GM21423 (cell line): ENCODE measurements around the gene NOXA1.

ENCODE experiments used
- ATAC-seq: cut with Tn5 transposase; IDR thresholded peaks from one replicate; pipeline ENCODE4 v1.9.1; 2021; ENCODE audit warnings: mild to moderate bottlenecking, moderate library complexity; ENCODE audit not compliant: unreplicated experiment

The NOXA1 gene

DNA sequence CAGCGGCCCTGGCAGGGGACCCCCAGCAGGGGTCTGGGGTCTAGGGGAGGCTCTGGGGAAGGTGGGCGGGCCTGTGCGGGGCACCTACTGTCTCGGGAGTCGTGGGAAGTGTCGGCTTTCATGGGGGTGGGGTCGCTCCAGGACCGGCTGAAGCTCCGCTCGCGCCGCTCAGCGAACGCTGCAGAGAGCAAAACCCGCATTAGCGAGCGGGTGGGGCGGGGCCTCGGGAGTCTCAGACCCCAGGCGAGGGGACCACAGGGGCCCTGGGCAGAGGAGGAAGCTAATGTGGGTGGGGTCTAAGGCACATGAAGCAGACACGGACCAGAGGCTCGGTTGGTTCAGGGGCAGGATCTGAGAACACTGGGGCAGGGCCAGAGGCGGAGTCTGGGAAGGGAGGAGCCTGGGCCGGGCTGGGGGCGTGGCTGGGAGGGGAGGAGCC lies 30.5 kb downstream of the NOXA1 start:
- peak; percentile 51 for ATAC-seq

DNA sequence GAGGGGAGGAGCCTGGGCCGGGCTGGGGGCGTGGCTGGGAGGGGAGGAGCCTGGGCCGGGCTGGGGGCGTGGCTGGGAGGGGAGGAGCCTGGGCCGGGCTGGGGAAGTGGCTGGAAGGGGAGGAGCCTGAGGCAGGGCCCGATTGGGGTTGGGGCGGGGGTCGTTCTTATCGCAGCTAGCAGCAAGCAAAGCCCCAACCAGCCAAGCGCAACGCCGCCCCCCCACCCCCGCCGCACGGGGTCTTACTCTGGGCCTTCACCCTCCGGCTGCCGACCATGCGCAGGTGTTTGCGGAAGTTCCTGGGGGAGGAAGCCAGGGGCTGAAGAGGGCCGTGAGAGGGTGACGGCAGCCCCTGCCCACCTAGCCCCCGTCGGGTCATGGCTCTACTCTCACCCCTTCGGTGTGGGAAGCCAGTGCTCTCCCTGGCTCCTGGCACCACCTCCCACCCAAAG lies 31.0 kb downstream of the NOXA1 start:
- ATAC-seq: peak; percentile 33

DNA sequence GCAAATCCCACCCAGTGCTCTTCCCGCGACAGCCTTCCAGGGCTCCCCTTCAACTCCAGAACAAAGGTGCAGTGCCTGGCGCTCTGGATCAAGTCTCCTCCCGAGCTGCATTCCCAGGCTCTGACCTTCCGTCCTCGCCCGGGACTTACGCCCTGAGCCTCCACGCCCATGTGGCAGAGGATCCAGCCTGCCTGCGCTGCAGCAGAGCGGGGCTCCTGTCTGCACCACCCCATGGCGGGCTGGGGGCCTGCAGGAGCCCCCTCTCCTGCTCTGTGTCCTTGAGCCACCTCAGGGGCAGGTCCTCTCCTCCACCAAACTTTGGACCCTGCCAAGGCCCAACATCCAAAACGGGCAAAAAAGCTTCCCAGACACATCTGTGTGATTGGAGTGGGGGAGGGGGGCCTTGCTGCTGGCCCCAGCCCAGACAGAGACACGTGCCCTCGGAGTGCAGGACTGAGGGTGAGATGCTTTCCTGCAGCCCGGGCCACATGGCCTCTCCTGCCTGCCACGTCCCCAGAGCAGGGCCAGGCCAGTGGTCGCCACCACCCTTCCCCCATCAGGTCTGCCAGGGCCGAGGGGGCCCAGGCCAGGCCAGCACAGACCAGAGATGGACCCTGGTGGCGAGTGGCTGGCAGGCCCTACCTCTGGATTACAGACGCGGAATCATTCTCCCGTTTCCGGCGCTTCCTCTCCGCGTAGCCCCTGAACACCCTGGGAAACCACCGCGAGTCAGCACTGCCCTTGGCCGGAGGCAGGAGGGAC lies 31.6 kb downstream of the NOXA1 start:
- no peak for ATAC-seq

DNA sequence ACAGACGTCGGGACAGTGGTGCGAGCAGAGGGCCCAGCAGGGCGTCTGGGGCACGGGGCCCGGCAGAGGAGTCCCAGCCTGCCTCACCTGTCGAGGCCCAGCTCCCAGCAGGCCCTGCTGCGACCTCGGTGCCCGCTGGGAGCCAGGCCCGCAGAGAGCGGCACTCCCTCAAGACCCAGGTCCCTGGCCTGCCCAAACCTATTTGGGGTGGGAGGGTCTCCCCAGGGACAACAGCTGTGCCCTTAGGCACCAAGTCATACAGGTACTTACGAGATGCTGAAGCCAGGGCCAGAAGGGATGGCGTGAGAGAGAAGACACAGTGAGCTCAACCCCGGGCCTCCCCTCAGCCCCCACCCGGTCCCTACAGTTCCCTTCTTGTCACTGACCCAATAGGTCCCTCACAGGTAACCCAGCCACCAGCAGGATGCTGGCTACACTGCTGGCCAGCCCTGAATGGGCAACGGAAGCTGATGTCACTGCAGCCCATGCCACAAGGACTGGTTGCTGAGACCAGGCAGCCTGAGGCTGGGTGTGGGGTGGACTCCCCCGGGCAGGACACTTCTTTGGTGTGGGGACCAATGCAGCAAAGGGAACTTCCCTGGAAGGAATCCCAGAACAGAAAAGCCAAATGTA lies 32.3 kb downstream of the NOXA1 start:
- no peak for ATAC-seq

DNA sequence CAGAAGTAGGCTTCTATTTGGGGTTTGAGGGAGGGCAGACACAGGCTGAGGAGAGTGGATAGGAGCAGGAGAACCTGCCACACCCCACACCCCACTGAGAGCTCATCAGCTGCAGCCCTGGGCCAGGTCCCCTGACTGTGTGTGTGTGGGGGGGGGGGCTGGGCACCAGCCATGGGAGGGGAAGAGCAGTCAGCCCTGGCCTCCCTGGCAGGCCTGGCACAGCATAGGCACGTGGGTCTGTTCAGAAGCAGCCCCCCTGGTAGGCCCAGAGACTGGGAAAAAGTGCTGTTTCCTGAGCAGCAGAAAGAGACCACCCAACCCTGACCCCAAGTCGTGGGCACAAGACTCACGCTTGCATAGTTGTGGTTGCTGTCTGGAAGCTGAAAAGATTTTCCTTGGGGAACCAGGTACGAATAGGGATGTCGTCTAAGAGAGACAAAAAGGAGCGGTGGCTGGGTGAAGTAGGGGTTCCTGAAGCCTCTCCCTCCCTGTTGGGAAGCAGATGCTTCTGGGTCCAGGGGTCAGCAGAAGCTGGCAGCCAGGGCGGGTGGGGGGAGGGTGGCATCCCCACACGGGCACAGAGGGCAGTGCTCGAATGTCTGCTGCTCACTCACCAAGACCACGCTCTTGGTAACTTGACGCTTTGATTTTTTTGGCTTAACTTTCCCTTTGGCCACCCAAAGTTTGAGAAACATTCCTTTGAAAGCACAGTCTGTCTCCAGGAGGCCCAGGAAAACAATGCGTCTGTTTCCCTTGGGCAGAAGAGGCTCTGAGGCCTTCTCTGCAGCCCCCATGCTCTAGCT lies 33.1 kb downstream of the NOXA1 start:
- no peak for ATAC-seq

DNA sequence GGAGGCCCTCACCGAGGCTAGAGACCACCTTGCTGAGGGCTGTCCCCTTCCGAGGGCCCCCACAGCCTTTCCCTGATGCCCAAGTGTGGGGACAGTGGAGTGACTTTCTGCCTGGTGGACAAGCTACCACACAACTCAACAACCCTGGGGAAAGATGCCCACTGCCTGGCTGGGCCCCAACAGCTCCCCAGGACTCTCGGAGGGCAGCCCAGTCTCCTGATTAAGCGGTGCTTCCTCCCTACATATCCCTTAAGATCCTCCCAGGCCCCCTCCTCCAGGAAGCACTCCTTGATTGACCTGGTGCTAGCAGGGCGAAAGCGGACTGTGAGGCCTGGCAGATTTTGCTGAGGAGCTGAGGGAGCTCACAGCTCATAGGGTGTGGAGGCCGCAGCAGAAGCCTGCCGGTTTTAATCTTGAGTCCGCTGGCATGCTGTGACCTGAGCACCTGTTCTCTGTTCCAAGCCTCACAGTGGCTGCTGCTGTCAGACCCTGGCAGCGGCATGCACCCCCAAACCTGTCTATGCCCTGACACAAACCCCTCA lies 33.7 kb downstream of the NOXA1 start:
- ATAC-seq: no peak

DNA sequence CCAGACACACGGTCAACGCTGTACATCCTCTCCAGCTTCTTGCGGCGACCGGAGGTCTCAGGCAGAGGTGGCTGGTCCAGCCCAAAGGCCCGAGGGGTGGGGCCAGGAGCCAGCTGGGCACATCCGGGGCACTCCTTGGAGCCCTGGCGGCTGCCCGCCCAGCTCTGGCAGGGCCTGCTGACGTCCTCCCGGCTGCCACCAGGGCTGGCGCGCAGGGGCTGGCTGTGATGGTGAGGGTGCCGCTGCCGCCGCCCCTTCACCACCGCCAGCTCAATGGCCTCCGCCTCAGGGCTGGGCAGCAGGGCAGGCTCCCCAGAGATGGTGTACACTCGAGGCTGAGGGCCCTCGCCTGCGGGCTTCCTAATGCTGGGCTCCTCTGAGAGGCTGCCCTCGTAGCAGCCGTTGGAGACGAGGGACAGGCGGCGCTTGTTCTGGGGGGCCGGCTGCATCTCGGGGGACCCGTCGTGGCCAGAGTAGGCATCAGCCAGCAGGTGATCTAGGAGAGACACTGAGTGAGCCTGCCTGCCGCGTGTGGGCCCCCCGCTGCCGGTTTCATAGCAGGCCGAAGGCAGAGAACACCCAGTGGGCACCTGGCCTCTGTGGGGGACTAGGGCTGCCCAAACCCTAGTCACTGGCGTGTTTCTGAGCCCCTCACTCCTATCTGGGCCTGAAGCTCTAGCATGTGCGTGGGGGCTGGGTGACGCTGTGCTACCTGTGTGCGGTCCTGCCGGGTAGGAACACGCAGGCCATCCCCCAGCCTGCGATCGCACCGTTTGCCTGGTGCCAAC lies 34.4 kb downstream of the NOXA1 start:
- no peak for ATAC-seq

GRCh38 chr9:137458194-137459151 lies 35.3 kb downstream of the NOXA1 start:
- no peak for ATAC-seq

- peak; percentile 58 for ATAC-seq
These were observed 36.0 kb downstream of the NOXA1 start, which contains the start of gene NSMF for GRCh38 chr9:137459152-137459600. TSS of gene NSMF (minus strand) at chr9:137459334. CDS start at chr9:137459102, 232 bp downstream.

DNA sequence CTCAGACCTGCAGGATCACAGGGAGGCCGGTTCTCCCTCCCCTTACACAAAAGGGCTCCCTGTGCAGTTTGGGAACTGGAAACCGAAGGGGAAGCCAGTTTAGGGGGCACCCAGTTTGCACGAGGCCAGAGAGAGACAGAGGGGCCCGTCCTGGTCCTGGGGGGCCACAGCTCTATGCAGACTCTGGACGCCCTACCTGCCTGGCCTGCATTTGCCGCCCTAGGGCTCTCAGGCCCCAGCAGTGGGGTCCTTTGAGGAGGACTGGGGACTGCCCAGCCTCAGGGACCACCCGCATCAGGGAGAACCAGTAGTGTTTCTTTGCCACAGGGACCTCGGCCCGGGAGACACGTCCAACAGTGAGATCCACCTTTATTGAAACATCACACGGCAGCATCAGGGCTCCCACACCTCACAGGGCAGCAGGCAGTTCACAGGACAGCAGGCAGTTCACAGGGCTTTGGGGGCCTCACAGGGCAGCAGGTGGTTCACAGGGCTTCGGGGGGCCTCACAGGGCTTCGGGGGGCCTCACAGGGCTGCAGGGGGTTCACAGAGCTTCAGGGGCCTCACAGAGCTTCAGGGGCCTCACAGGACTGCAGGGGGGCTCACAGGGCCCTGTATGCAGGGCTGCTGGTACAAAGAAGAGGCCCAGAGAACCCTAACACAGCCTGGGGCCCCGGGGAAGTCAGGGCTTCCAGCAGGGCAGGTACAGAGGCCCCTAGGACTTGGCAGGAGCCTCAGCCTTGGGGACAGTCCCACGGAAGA lies 36.6 kb downstream of the NOXA1 start:
- ATAC-seq: no peak

GRCh38 chr9:137460363-137461315 lies 37.4 kb downstream of the NOXA1 start:
- no peak for ATAC-seq

DNA sequence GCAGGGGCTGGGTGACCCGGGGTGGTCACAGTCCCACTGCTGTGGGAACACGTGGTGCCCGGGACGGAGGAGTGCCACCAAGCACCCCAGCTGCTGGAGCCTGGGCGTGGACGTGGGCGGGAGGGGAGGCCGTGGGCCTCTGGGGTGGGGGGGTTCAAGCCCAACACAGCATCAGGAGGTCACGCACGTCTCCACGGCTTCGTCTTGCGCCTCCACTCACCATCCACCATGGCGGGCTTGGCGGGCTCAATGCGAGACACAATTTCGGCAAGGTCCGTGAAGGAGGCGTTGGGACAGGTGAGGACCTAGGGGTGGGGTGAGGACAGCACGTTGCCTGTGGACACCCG lies 38.1 kb downstream of the NOXA1 start:
- no peak for ATAC-seq

GRCh38 chr9:137461663-137462395 lies 38.6 kb downstream of the NOXA1 start:
- ATAC-seq: peak; percentile 60

- ATAC-seq: no peak
These were observed 39.3 kb downstream of the NOXA1 start for GRCh38 chr9:137462396-137462985.

- no peak for ATAC-seq
These were observed 40.1 kb downstream of the NOXA1 start for GRCh38 chr9:137462986-137463930.
